GM11168 (cell line): Measurements from ENCODE around the gene FAM114A1.
"Not testable (repeated sequence)": the region's sequence is repeated elsewhere in the genome, so short reads cannot be mapped to it uniquely, and the experiment has no call there.

Experiments used
- in situ Hi-C: fragments of 300-500 bp; cut with MboI; formaldehyde crosslinking; loops from one replicate; pipeline ENCODE4 v1.12.0; 2022; ENCODE audit warnings: low sequenced_read_pairs; ENCODE audit not compliant: unreplicated experiment

FAM114A1 gene

DNA sequence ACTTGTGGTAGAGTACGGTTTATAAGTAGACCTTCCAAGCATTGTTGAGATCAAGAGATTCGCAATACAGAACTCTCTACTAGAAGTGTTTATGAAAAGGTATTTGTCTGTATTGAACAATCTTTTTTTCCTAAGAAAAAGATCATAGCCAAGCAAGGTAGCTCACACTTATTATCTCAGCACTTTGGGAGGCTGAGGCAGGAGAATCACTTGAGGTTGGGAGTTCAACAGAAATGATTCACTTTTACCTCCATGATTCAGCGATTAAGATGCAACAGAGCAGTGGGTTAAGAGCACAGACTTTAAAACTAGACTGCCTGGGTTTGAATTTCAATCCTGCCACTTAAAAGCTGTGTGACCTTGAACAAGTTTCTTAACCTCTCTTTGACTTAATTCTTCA is 90.3 kb downstream of the FAM114A1 start:
- in situ Hi-C loops, result no loop called here

DNA sequence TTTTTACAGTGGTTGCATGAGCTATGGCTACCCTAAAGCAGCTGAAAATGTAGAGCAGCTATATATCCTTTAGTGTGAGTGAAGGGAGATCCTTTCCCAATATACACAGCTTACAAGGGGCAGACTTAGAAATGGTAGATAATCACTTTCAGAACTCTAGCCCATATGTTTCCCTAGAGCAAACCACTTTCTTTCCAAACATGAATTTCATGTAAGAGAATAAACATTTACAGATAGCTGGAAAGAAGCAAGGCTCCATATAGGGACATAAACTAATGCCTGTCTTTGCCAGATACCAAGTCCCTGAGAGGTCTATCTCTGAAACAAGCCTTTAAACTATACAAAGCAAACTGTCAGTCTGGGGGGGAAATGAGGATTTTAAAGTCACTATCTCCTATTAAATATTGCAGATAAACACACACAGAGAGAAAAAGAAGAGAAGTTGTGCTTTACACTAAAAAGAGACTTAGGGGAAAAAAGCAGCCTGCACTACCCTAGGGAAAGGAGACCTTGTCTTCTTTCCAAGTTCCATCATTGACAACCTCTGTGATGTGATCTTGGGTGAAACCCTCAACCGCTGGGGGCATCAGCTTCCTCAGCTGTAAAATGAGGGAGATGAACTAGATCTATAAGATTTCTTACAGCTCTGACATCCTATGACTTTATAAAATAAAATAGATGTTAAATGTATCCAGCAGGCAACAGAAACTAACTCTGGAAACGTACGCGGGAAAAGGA is 91.0 kb downstream of the FAM114A1 start:
- in situ Hi-C loops, result no loop called here

DNA sequence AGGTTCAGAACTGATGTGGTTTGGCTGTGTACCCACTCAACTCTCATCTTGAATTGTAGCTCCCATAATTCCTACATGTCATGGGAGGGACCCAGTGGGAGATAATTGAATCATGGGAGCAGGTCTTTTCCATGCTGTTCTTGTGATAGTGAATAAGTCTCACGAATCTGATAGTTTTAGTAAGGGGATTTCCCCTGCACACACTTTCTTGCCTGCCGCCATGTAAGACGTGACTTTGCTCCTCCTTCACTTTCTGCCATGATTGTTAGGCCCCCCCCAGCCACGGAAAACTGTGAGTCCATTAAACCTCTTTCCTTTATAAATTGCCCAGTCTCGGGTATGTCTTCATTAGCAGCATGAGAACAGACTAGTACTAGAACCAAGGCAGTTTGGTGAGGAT is 91.6 kb downstream of the FAM114A1 start:
- in situ Hi-C loops, result not testable (repeated sequence)

DNA sequence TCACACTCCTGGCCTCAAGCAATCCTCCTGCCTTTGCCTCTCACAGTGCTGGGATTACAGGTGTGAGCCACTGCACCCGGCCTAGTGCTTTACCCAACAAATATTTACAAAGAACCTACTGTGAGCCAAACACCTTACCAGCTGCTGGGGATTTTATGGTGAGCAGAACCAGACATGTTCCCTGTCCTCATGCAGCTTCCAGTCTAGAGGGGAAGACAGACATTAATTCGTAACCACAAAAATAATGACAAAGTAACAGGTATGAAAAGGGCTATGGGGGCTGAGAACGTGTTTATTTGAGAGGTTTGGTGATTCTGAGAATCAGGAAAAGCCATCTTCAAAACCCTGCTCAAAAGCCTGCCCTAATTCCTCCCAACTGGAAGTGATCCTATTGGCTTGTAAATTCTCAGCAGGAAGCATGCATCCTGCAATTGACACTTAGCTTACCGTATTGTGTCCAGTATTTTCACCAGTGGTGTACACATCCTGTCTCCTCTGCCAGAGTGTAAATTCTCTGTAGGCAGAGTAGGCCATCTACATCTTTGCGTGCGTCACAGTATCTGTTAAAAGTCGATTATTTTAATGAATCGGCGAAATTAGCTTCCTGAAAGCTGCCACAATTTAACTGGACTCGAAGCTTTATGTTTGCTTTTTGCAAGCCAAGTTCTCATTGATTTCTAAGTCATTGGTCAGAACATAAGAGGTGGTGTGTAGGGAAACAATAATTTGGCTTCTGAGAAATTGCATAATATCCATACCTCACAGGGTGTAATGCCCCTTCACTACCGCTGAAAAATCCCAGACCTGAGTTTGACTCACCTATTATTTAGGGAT is 97.6 kb downstream of the FAM114A1 start:
- in situ Hi-C loops, result no loop called here

DNA sequence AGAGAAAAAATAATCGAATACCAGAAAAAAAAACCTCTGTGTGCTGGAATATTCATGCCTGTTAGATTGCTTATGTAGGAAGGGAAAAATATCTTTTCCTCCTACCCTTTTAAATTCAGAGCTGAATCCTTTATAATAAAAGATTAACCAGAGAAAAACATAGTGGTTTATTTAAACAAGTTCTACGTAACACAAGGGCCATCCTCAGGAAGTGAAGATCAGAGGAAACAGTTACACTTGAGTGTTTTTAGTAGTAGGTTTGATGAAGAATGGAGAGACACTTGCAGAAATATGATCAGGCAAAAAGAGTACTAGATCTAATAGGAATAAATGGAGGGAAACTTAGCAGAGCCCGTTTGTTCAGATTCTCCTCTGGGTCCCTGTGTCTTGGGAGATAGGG is 98.3 kb downstream of the FAM114A1 start:
- in situ Hi-C loops, result no loop called here

DNA sequence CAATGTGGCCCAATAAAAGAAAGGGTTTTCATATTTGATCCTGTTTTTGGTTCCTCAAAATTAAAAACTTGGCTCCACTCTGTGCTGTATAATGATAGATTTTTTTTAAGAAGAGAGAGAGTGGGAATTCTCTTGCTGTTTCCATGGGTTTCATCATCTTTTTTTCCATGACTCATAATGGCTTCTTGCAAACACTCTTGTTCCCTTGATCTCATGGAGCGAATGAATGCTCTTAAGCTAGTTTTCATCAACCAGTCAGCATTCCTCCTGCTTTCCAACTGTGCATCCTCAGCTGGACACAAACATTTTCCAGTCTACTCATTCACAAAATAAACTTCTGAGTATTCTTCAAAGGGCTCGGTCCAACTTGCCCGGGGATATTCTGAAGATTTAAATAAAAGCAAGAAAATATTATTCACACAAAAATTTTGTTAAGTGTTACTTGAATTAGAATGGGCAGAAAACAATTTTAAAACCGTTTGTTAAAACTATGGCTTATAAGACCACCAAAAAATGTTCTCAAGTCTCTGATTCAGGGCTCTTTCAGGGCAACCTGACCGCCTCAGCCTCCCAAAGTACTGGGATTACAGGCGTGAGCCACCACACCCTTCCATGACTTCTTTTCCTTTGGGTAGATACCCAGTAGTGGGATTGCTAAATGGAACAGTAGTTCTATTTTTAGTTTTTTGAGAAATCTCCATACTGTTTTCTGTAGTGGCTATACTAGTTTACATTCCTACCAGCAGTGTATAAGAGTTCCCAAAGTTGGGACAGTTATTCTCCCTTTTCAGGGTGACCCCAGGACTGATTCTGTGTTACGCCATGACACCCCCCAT is 99.9 kb downstream of the FAM114A1 start:
- in situ Hi-C loops, result no loop called here

DNA sequence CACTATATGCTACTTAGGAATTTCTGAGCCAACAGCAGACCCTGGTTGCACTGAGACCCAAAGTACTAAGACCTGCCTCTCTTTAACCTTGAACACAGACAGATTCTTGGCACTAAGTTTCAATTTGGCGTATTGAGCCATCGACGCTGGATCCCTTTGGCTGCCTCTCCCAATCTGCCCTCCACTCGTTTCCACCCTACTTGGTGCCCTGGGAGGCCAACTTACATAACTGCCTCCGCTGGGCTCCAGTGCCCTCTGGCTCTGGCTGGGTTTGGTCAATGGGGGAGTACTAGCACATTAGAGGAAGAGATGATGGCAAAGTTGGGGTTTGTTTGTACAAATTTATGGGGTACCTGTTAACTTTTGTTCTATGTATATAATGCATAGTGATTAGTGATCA is 101.1 kb downstream of the FAM114A1 start:
- in situ Hi-C loops, result no loop called here

DNA sequence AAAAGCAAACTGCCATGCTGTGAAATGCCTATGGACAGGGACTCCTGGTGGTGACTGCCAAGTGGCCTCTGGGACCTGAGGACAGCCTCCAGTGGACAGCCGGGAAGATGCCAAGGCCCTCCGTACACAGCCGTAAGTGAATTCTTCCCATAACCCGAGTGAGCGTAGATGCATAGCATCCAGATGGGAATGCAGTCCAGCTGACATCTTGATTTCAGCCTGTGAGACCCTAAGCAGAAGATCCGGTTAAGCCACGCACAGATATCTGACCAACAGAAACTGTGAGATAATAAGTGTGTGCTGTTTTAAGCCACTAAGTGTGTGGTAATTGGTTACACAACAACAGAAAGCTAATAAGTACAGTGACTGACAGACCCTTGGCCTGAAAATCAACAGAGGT is 108.7 kb downstream of the FAM114A1 start:
- in situ Hi-C loops, result no loop called here

DNA sequence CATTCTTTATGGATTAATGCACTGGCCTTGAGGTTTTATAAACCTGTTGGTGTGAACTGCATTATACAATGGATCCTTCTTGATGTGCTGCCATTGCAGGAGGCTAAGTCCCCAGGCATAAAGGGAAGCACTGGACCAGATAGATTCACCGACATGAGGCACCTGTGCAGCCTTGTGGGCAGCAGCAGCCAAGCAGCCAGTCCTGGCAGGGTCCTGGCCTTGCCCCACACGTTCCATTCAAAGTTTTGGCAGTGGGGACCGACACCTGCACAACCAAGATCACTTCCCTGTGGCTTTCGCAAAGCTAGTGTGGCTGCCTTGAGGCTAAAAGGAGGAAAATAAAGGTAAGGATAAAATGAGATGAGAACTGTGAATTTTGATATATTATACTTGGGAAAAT is 111.5 kb downstream of the FAM114A1 start:
- in situ Hi-C loops, result no loop called here

DNA sequence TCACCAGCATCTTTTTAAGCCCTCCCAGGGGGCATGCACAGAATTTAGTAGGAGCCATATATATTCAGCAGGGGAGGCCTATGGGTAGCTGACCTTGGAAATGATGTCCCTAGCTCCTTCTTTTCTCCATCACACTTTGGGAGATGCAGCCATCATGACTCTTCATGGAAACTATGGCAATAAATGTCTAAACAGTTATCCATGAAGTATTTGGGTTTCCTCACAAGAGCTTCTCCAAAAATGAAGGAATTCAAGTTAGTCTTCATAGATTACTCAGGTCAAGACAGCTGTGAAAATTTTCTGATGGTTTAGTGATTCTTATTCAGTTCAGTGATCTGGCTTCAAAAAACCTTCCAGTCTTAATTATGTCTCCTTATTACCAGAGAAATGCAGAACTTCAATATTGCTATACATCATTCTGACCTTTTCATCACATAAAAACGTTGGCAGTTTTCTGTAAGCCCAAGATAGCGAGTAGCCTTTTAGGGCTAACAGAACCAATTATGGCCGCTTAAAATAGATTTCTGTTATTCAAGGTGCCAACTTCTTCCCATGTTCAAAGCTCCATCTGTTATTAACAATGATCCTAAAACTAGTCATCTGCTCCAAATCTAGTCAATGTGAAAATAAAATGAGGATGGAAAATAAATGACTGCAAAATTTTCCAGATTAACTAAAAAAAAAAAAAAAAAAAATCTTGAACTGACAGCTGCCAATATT is 112.1 kb downstream of the FAM114A1 start:
- in situ Hi-C loops, result no loop called here

DNA sequence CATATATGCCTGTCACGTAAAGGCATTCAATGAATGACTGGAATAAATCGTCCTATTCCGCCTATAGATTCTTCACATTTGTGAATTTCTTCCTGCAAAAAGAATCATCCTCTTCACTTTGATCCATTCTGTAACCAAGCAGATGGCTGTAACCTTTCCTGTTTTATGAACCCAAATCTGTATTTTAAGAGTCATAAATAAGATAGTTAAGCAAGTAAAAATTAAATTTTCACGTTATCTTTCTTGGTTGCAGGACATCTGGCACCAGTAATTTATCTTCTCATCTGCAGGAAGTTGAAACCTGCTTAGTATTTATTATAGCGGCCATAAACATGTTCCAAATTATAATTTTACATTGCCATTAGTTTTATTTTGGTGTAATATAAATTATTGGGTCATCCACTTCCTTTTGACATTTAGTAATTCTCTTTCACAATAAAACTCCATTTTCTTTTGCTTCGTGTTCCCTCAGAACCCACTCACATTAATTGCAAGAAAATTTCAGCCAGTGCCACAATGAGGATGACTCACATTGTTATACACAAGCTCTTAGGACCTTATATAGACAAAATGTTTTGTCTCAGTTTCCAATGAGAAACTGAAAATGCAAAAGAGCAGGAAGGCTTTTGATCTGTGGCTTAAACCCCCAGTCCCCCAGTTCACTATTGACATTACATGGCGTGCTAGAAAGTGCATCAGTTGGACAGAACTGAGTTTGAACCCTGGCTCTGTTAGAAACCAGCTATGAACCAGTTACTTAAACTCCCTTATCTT is 113.5 kb downstream of the FAM114A1 start:
- in situ Hi-C loops, result no loop called here

DNA sequence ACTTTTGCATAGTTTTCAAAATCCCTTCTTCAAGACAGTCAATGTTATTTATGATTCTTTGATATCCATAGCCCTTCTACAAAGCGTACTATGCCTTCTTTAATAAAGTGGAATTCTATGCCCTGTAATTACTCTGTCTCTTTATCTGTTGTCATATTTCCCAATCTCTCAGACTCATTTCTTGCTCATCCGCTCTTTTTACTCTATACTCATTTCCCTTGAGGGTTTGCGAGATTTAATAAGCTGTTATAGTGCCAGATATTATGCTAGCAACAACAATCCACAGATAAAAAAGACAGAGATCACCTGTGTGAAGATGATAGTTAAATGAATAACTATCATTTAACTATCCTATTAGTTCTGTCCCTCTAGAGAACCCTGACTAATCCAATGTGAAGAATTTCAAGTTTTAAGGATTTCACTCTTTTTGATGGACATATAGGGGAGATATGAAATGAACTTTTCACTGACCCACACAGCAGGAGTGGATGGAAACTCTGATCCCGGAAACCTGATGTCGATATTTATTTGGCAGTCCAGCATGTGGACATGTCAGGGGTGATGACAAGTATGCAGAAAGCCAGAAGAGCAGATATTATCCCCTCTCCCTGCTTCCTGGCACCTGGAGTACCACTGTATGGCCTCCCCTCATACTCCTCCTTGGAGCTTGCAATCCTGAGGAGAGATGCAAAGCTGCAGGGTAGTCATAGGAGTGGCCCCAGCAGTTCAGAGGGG is 114.9 kb downstream of the FAM114A1 start:
- in situ Hi-C loops, result no loop called here

DNA sequence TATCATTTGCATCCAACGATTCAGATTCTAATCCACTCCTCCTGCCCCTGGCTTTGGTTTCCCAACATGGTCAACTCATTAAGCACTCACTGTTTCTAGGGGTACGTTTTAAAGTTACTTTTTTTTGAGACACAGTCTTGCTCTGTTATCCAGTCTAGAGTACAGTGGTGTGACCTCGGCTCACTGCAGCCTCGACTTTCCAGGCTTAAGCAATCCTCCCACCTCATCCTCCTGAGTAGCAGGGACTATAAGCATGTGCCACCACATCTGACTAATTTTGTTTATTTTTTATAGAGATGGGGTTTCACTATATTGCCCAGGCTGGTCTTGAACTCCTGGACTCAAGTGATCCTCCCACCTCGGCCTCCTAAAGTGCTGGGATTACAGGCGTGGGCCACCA is 115.7 kb downstream of the FAM114A1 start:
- in situ Hi-C loops, result no loop called here

DNA sequence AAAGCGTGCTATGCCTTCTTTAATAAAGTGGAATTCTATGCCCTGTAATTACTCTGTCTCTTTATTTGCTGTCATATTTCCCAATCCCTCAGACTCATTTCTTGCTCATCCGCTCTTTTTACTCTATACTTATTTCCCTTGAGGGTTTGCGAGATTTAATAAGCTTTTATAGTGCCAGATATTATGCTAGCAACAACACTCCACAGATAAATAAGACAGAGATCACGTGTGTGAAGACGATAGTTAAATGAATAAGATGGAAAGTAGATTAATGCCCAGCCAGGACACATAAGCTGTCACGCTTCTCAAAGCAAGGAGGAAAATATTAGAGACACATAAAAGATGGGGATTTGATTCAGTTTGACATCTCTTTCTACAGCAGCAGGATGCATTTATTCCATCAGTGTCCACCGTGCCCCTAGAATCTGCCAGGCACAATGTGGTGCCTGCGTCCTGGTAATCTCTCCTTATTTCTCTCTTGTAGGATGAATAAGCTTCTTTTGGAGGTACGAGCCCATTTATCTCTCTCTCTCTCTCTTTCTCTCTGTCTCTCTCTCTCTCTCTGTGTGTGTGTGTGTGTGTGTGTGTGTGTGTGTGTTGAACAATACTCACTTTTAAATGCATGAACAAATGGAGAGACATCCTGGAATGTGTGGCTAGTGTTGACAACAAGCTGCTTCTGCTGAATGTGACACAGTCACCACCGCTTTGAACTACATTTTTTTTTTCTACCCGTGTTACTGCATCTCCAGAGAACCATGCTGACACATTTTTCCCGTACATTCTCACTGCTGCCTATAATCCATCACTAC is 116.4 kb downstream of the FAM114A1 start:
- in situ Hi-C loops, result no loop called here

DNA sequence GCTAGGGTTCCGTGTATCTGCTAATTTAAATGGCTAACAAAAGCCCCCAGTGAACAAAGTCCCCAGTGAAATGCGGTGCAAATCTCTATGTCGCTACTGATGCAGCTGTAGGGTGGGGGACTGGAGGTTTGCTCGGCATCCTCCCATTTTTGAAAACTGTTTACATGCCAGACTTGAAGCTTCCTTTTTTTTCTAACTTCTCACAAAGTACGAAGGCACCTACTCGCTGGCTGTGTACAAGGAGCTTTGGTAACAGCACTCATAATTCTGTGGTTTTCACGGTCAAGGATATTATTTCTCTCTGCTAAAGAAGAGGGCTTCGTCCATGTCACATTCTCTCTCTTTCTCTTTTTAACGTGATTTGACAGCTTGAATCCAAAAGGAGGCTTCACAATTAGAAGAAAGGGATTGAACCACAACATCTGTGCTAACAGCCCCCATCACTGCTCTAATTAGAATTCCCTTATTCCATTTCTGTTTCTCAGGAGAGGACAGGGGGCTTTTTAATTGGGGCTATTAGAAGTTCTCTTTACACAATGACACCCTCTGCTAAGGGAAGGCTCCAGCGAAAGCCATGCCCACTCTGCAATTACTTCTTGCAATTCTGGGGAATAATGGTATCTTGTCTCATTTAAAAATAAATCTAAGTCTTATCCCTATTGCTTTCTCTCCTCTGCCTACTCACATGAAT is 117.9 kb downstream of the FAM114A1 start:
- in situ Hi-C loops, result no loop called here

DNA sequence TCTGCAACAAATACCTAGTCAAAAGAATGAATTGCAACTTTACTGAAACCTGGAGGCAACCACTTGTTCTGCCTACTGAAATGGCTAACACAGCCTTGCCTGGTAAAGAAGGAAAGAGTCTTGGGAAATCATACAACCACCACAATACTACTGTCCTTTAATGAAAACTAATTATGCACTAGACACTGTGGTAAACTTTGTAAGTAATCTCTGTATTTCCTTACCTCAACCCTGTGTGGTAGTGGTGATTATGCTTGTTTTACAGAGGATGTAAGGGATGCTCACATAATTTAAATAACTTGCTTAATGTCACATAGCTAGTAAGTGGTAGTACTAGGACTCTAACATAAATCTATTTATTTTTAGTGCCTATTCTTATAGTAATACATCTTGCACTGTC is 119.9 kb downstream of the FAM114A1 start:
- in situ Hi-C loops, result no loop called here

DNA sequence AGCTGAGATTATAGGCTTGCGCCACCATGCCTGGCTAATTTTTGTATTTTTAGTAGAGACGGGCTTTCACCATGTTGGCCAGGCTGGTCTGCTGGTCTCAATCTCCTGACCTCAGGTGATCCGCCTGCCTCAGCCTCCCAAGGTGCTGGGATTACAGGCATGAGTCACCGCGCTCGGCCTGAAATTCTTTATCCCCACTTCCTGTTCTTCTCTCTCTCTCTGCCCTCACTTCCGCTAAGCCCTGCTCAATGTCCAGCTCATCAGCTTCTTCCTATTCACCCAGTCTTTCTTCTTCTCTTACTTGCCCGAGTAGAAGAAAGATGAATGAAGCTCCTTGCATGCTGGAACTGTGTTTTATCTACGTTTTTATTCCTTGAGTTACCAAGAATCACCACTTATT is 120.7 kb downstream of the FAM114A1 start:
- in situ Hi-C loops, result not testable (repeated sequence)
